Neural progenitor cell (in vitro differentiated cells): ENCODE measurements around the gene PRIM2. TPM values are rescaled to one million over a fixed set of nuclear protein-coding genes. Genes with fewer than 3 reads are reported as not detected.

ENCODE experiments used
- DNase-seq: peaks from one replicate; pipeline ENCODE4 v3.0.0-alpha.2; 2016; ENCODE audit warnings: low spot score
- H2AFZ ChIP-seq: fragments of 200-600 bp; sonication (generic); replicated peaks from 2 replicates; pipeline ENCODE4 v1.6.1; 2016; ENCODE audit warnings: antibody characterized with exemption
- H3F3A ChIP-seq: fragments of 200-600 bp; sonication (generic); 2 replicates; pipeline ENCODE4 v1.6.1; 2016; ENCODE audit warnings: antibody characterized with exemption, low read depth
- H3K27ac ChIP-seq: fragments of 200-600 bp; sonication (generic); 2 replicates; pipeline ENCODE4 v1.5.1; 2016; ENCODE audit warnings: mild to moderate bottlenecking
- H3K27me3 ChIP-seq: fragments of 200-600 bp; sonication (generic); 2 replicates; pipeline ENCODE4 v1.6.1; 2016; ENCODE audit warnings: mild to moderate bottlenecking, moderate library complexity
- H3K36me3 ChIP-seq: fragments of 200-600 bp; sonication (generic); 2 replicates; pipeline ENCODE4 v1.5.1; 2016
- H3K4me1 ChIP-seq: fragments of 200-600 bp; sonication (generic); 2 replicates; pipeline ENCODE4 v1.6.1; 2016; ENCODE audit warnings: mixed run types
- H3K4me2 ChIP-seq: fragments of 200-600 bp; sonication (generic); 2 replicates; pipeline ENCODE4 v1.6.1; 2016
- H3K4me3 ChIP-seq: fragments of 200-600 bp; sonication (generic); 2 replicates; pipeline ENCODE4 v1.5.1; 2016
- H3K79me2 ChIP-seq: fragments of 200-600 bp; sonication (generic); 2 replicates; pipeline ENCODE4 v1.6.1; 2016; ENCODE audit warnings: low read depth
- H3K9ac ChIP-seq: fragments of 200-600 bp; sonication (generic); 2 replicates; pipeline ENCODE4 v1.6.1; 2016
- H3K9me3 ChIP-seq: fragments of 200-600 bp; sonication (generic); 2 replicates; pipeline ENCODE4 v1.5.1; 2016; ENCODE audit warnings: low read depth
- H4K20me1 ChIP-seq: fragments of 200-600 bp; sonication (generic); 2 replicates; pipeline ENCODE4 v1.6.1; 2016; ENCODE audit warnings: low read depth
- H3K27ac Mint-ChIP-seq: 3 replicates; pipeline ENCODE4 v1.8.0; 2021; ENCODE audit warnings: mixed read lengths
- H3K27me3 Mint-ChIP-seq: 2 replicates; pipeline ENCODE4 v1.8.0; 2022; ENCODE audit warnings: low read depth, mild to moderate bottlenecking, inconsistent platforms, moderate library complexity, mixed read lengths; ENCODE audit not compliant: insufficient read depth
- H3K36me3 Mint-ChIP-seq: 3 replicates; pipeline ENCODE4 v1.8.0; 2021; ENCODE audit warnings: mixed read lengths
- H3K4me1 Mint-ChIP-seq: 3 replicates; pipeline ENCODE4 v1.8.0; 2021; ENCODE audit warnings: mixed read lengths
- H3K4me3 Mint-ChIP-seq: 3 replicates; pipeline ENCODE4 v1.8.0; 2021; ENCODE audit warnings: mild to moderate bottlenecking, moderate library complexity, mixed read lengths
- H3K9me3 Mint-ChIP-seq: 3 replicates; pipeline ENCODE4 v1.8.0; 2020; ENCODE audit warnings: mixed read lengths
- CTCF ChIP-seq: fragments of 200-600 bp; sonication (generic); IDR thresholded peaks from 2 replicates; pipeline ENCODE4 v1.5.1; 2017; ENCODE audit warnings: antibody characterized with exemption, mild to moderate bottlenecking
- EZH2 ChIP-seq: fragments of 200-600 bp; sonication (generic); IDR thresholded peaks from 2 replicates; pipeline ENCODE4 v1.6.1; 2017; ENCODE audit warnings: antibody characterized with exemption, mild to moderate bottlenecking, moderate library complexity
- EZH2phosphoT487 ChIP-seq: fragments of 200-600 bp; sonication (generic); IDR thresholded peaks from 2 replicates; pipeline ENCODE4 v1.6.1; 2017; ENCODE audit warnings: antibody characterized with exemption
- total RNA-seq: library from RNA; depleted of rRNA; stranded (reverse); fragments of >200 nt; gene quantifications from 2 replicates; pipeline ENCODE4 v1.2.3, GENCODE V29; 2015; ENCODE audit warnings: low replicate concordance

Gene PRIM2
- total RNA-seq, 1 donor from 2014 or later, result 81.0 TPM

- Histone ChIP-seq H3K9ac (no peak overlapping the region), H3F3A (no peaks in the 10 kb centered on the region), H3K27ac (no peak overlapping the region), H3K36me3 (no peaks in the 10 kb centered on the region), H3K9me3 (no peaks in the 10 kb centered on the region), H3K79me2 (no peaks in the 10 kb centered on the region), H3K4me1 (no peaks in the 10 kb centered on the region), H3K4me2 (no peak overlapping the region), H3K4me3 (no peak overlapping the region), H4K20me1 (no peaks in the 10 kb centered on the region), H2AFZ (no peak overlapping the region), H3K27me3 (no peaks in the 10 kb centered on the region)
- no peaks in the 10 kb centered on the region for H3K9me3 Mint-ChIP-seq
- H3K36me3 Mint-ChIP-seq, result no peaks in the 10 kb centered on the region
- no peaks in the 10 kb centered on the region for H3K27me3 Mint-ChIP-seq
- no peak overlapping the region for H3K4me3 Mint-ChIP-seq
- H3K4me1 Mint-ChIP-seq, result no peaks in the 10 kb centered on the region
- TF ChIP-seq EZH2 (no peak), CTCF (no peak), EZH2phosphoT487 (no peak)
- no peak overlapping the region for H3K27ac Mint-ChIP-seq
- DNase-seq, result no peak
Observed at GRCh38 chr6:57297505-57297904, 19.9 kb upstream of the PRIM2 start.

GRCh38 chr6:57298741-57299140, 18.7 kb upstream of the PRIM2 start:
- Mint-ChIP-seq H3K27me3 (no peaks in the 10 kb centered on the region), H3K9me3 (no peaks in the 10 kb centered on the region), H3K4me1 (no peaks in the 10 kb centered on the region), H3K36me3 (no peaks in the 10 kb centered on the region), H3K4me3 (no peak overlapping the region), H3K27ac (no peak overlapping the region)
- H3K27me3 ChIP-seq, result no peaks in the 10 kb centered on the region
- DNase-seq, result no peak
- H3K4me1 ChIP-seq, result no peaks in the 10 kb centered on the region
- H3K36me3 ChIP-seq, result no peaks in the 10 kb centered on the region
- no peaks in the 10 kb centered on the region for H4K20me1 ChIP-seq
- H3K9me3 ChIP-seq, result no peaks in the 10 kb centered on the region
- no peak overlapping the region for H2AFZ ChIP-seq
- no peak for TF ChIP-seq CTCF
- no peak for TF ChIP-seq EZH2phosphoT487
- no peak for TF ChIP-seq EZH2
- H3K79me2 ChIP-seq, result no peaks in the 10 kb centered on the region
- H3K9ac ChIP-seq, result no peak overlapping the region
- H3F3A ChIP-seq, result no peaks in the 10 kb centered on the region
- H3K27ac ChIP-seq, result no peak overlapping the region
- no peak overlapping the region for H3K4me2 ChIP-seq
- no peak overlapping the region for H3K4me3 ChIP-seq

GRCh38 chr6:57301757-57302156, 15.7 kb upstream of the PRIM2 start:
- Histone ChIP-seq H3K4me2 (no peak overlapping the region), H3K36me3 (no peaks in the 10 kb centered on the region), H3K27me3 (no peaks in the 10 kb centered on the region), H4K20me1 (no peaks in the 10 kb centered on the region), H3F3A (no peaks in the 10 kb centered on the region), H3K9me3 (no peaks in the 10 kb centered on the region), H2AFZ (no peak overlapping the region), H3K79me2 (no peaks in the 10 kb centered on the region), H3K4me1 (no peaks in the 10 kb centered on the region), H3K27ac (no peak overlapping the region), H3K4me3 (no peak overlapping the region), H3K9ac (no peak overlapping the region)
- H3K4me1 Mint-ChIP-seq, result no peaks in the 10 kb centered on the region
- H3K27me3 Mint-ChIP-seq, result no peaks in the 10 kb centered on the region
- H3K4me3 Mint-ChIP-seq, result no peak overlapping the region
- H3K9me3 Mint-ChIP-seq, result no peaks in the 10 kb centered on the region
- no peak for DNase-seq
- no peaks in the 10 kb centered on the region for H3K36me3 Mint-ChIP-seq
- TF ChIP-seq EZH2 (no peak), EZH2phosphoT487 (no peak), CTCF (no peak)
- no peak overlapping the region for H3K27ac Mint-ChIP-seq

- no peaks in the 10 kb centered on the region for H3K4me1 Mint-ChIP-seq
- no peaks in the 10 kb centered on the region for H3K36me3 ChIP-seq
- H3K9me3 ChIP-seq, result no peaks in the 10 kb centered on the region
- TF ChIP-seq EZH2 (no peak), EZH2phosphoT487 (no peak), CTCF (no peak)
- H3K27me3 ChIP-seq, result no peaks in the 10 kb centered on the region
- no peaks in the 10 kb centered on the region for H4K20me1 ChIP-seq
- H3K4me3 ChIP-seq, result no peak overlapping the region
- no peaks in the 10 kb centered on the region for H3K36me3 Mint-ChIP-seq
- H3K9me3 Mint-ChIP-seq, result no peaks in the 10 kb centered on the region
- no peak overlapping the region for H3K27ac ChIP-seq
- H3K27me3 Mint-ChIP-seq, result peaks cover 2% of the 10 kb centered on the region
- no peaks in the 10 kb centered on the region for H3F3A ChIP-seq
- no peaks in the 10 kb centered on the region for H3K4me1 ChIP-seq
- H2AFZ ChIP-seq, result no peak overlapping the region
- no peak overlapping the region for H3K27ac Mint-ChIP-seq
- DNase-seq, result no peak
- H3K4me2 ChIP-seq, result no peak overlapping the region
- H3K4me3 Mint-ChIP-seq, result no peak overlapping the region
- no peak overlapping the region for H3K9ac ChIP-seq
- H3K79me2 ChIP-seq, result no peaks in the 10 kb centered on the region
Observed at GRCh38 chr6:57302477-57302876, 15.0 kb upstream of the PRIM2 start.
